ENCODE results near the gene ANKS3. TPM values are rescaled to one million over a fixed set of nuclear protein-coding genes. Genes with fewer than 3 reads are reported as not detected.

Gene ANKS3
- total and polyA plus RNA-seq, 10 of the 15 experiments (the other 5 are each of a cell fraction or from before 2014, with no cell fraction given), result 0.29 to 14.2 (median 8.5) TPM

GRCh38 chr16:4692460-4693295 lies 41.4 kb downstream of the ANKS3 start:
- Histone ChIP-seq H3K79me2 (ENCODE audit: control insufficient read depth, insufficient read depth, low read length) (peaks cover 11% of the 10 kb centered on the region), H3K36me3 (ENCODE audit: control insufficient read depth in 2 of 2, insufficient read depth in 2 of 2, low read length in 1 of 2) (peaks cover 2 to 19% of the 10 kb centered on the region in 2 experiments; a peak in 3 of 4 replicates), H3K27ac (ENCODE audit: control insufficient read depth, insufficient read depth) (peak overlapping the region; percentile 13; the same call in 1 of the 2 replicates), H2AFZ (ENCODE audit: control insufficient read depth, low read depth, low read length) (peak overlapping the region; percentile 77), H3K9ac (ENCODE audit: control insufficient read depth, insufficient read depth, low read length) (peak overlapping the region; percentile 61), H3K4me2 (ENCODE audit: control insufficient read depth, insufficient read depth) (peak overlapping the region; percentile 99), H3K4me1 (ENCODE audit: control insufficient read depth, insufficient read depth, low read length) (peaks cover 12% of the 10 kb centered on the region), H3K27me3 (replicated peaks in 1 of 2; ENCODE audit: control insufficient read depth in 2 of 2, insufficient read depth in 2 of 2, low read length in 1 of 2) (no peaks in the 10 kb centered on the region), H4K20me1 (ENCODE audit: control insufficient read depth, insufficient read depth) (no peaks in the 10 kb centered on the region), H3K4me3 (peak overlapping the region; percentile 71), H3K9me3 (replicated peaks; ENCODE audit: control insufficient read depth, insufficient read depth, low read length) (no peaks in the 10 kb centered on the region)
- TF ChIP-seq CBX3 (IDR thresholded peaks at IDR 0.05; ENCODE audit: borderline replicate concordance, low read depth), result no peak
- TF ChIP-seq NKRF (conservative IDR thresholded peaks at IDR 0.05), result peak; percentile 40
- TF ChIP-seq BCL3 (IDR thresholded peaks at IDR 0.05; ENCODE audit: borderline replicate concordance, insufficient read depth, low read depth, low read length, poor library complexity, severe bottlenecking), result peak; percentile 21
- 0 out of 2 replicates have a peak, but pooled peaks have one; percentile 22 for TF ChIP-seq GATAD2B (conservative IDR thresholded peaks at IDR 0.05; ENCODE audit: low read depth)
- WGBS (ENCODE audit: insufficient coverage, insufficient replicate concordance, low lambda C conversion rate, missing lambda C conversion rate), result 23% methylated on average over 31 of the region's 31 CpGs
- SMC1A ChIA-PET (ENCODE audit: uncharacterized antibody, unreplicated experiment), result no interaction called here
- CTCF ChIA-PET, result interaction anchor here (0.5 kb wide), 1 partner anchor 102 kb away, joined by 4 read pairs; no protein-coding TSS in a partner anchor
- intact Hi-C loops (cut with micrococcal nuclease; ENCODE audit: unreplicated experiment), result loop anchor here (5.0 kb wide), 1 partner anchor 265 kb away; the partner anchor contains the start of gene SEC14L5
- POLR2A ChIA-PET, result interaction anchor here (0.5 to 1.3 kb wide), 3 partner anchors 42 to 216 kb away, joined by 4 to 6 read pairs (median 4); partner anchors contain the start of genes ANKS3 and DNAAF8
- BruUV-seq (replicated peaks), result TSS peak; percentile 70
- RAD21 ChIA-PET (ENCODE audit: unreplicated experiment), result interaction anchor here (0.6 to 1.9 kb wide), 3 partner anchors 42 to 156 kb away, joined by 3 to 7 read pairs (median 4); partner anchors contain the start of genes ANKS3 and DNAAF8
- no peak for FAIRE-seq
- in situ Hi-C loops (cut with MboI), result no loop called here
- no peak for DNase-seq (ENCODE audit: low read depth, low spot score)
- peak; percentile 28 for ATAC-seq
